DMS 273 (cell line): ENCODE results near the gene FBXW7.
"Not testable (repeated sequence)": the region's sequence is repeated elsewhere in the genome, so short reads cannot be mapped to it uniquely, and the experiment has no call there.

Experiments used
- DNase-seq: peaks from one replicate; lab custom pipeline; 2025; ENCODE audit not compliant: unreplicated experiment; lab: John Stamatoyannopoulos, UW

Gene FBXW7

GRCh38 chr4:152535903-152536544 is at the start of gene FBXW7:
Gene FBXW7 (minus strand): TSS chr4:152536092. CDS start chr4:152411803, 124,289 bp downstream.
- peak; percentile 99 for DNase-seq

- DNase-seq: no peak
Measured at GRCh38 chr4:152585023-152585441, 49.1 kb upstream of the FBXW7 start.

GRCh38 chr4:152581536-152582160 is 45.8 kb upstream of the FBXW7 start:
- DNase-seq: peak; percentile 9

- no peak for DNase-seq
Measured at GRCh38 chr4:152579916-152580315, 44.0 kb upstream of the FBXW7 start.

- DNase-seq: no peak
Measured at GRCh38 chr4:152579107-152579764, 43.3 kb upstream of the FBXW7 start.

GRCh38 chr4:152578670-152579069 is 42.8 kb upstream of the FBXW7 start:
- DNase-seq: no peak

GRCh38 chr4:152577708-152578396 is 42.0 kb upstream of the FBXW7 start:
- DNase-seq: no peak

GRCh38 chr4:152575533-152575932 is 39.6 kb upstream of the FBXW7 start:
- no peak for DNase-seq

GRCh38 chr4:152573861-152574260 is 38.0 kb upstream of the FBXW7 start:
- no peak for DNase-seq

GRCh38 chr4:152572417-152573086 is 36.7 kb upstream of the FBXW7 start:
- DNase-seq: no peak

- no peak for DNase-seq
Measured at GRCh38 chr4:152571770-152572169, 35.9 kb upstream of the FBXW7 start.

- DNase-seq: no peak
Measured at GRCh38 chr4:152571296-152571695, 35.4 kb upstream of the FBXW7 start.

- DNase-seq: no peak
Measured at GRCh38 chr4:152565333-152565732, 29.4 kb upstream of the FBXW7 start.

GRCh38 chr4:152564336-152564735 is 28.4 kb upstream of the FBXW7 start:
- no peak for DNase-seq

GRCh38 chr4:152563209-152563608 is 27.3 kb upstream of the FBXW7 start:
- no peak for DNase-seq

- DNase-seq: no peak
Measured at GRCh38 chr4:152559641-152560040, 23.7 kb upstream of the FBXW7 start.

- no peak for DNase-seq
Measured at GRCh38 chr4:152558396-152558795, 22.5 kb upstream of the FBXW7 start.

- no peak for DNase-seq
Measured at GRCh38 chr4:152556834-152557233, 20.9 kb upstream of the FBXW7 start.

GRCh38 chr4:152556283-152556682 is 20.4 kb upstream of the FBXW7 start:
- no peak for DNase-seq

- DNase-seq: no peak
Measured at GRCh38 chr4:152554742-152555141, 18.9 kb upstream of the FBXW7 start.

GRCh38 chr4:152550687-152551086 is 14.8 kb upstream of the FBXW7 start:
- not testable (repeated sequence) for DNase-seq
